ENCODE data around the gene TMEM86B.
"Not testable (repeated sequence)": the region's sequence is repeated elsewhere in the genome, so short reads cannot be mapped to it uniquely, and the experiment has no call there.

Gene TMEM86B

GRCh38 chr19:55241935-55242464 lies 13.4 kb upstream of the TMEM86B start:
- DNase-seq (ENCODE audit: low read depth in 2 of 2): no peak

- DNase-seq (ENCODE audit: low read depth in 2 of 2): no peak
Measured at GRCh38 chr19:55241143-55241934, 12.8 kb upstream of the TMEM86B start.

DNA sequence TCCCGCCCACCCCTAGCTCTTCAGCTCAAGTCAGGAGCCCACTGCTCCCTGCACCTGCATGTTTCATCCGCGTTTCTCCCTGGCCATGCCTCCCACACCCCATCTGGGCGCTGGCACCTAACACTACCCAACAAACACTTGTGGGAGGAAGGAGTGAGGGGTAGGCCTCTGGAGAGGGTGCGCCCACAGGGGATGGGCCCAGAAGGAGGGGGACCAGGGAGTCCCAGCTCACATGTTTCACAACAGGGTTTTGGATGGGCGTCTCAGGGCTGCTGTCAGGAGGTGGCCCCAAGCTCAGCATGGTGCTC lies 12.1 kb upstream of the TMEM86B start:
- no peak for DNase-seq (ENCODE audit: low read depth in 2 of 2)

- DNase-seq (ENCODE audit: low read depth in 2 of 2): no peak
Measured at GRCh38 chr19:55239004-55239403, 10.4 kb upstream of the TMEM86B start.

DNA sequence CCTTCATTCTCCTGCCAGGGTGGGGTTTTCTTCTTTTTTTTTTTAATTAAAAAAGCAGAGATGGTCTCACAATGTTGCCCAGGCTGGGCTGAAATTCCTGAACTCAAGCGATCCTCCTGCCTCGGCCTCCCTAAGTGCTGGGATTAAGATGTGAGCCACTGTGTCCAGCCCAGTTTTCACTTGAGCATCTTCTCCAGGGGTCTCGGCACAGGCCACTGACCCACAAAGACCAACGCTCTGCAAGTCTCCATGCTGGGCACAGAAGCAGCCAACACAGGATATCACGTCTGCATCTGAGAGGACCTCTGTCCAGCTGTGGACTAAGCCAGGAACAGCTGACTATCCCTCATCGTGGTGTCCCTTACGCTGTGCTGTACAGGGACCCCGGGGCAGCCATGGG lies 9.5 kb upstream of the TMEM86B start:
- no peak for DNase-seq (ENCODE audit: low read depth in 2 of 2)

DNA sequence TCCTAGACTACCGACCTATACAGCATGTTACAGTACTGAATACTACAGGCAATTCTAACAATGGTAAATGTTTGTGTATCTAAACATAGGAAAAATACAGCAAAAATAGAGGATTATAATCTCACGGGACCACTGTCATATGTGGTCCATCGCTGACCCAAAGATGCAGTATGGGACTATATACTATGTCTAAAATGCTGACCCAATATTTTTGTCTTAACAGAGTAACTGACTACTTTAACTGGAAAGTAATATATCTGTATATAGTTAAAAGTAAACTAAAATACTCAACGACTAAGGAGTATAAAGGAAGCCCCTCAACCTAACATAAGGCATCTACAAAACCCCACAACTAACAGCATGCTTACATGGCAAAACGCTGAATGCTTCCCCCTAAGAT lies 4.4 kb upstream of the TMEM86B start:
- no peak for DNase-seq (ENCODE audit: low read depth in 2 of 2)

- no peak for DNase-seq (ENCODE audit: low read depth in 2 of 2)
Measured at GRCh38 chr19:55232286-55232602, 3.7 kb upstream of the TMEM86B start.

DNA sequence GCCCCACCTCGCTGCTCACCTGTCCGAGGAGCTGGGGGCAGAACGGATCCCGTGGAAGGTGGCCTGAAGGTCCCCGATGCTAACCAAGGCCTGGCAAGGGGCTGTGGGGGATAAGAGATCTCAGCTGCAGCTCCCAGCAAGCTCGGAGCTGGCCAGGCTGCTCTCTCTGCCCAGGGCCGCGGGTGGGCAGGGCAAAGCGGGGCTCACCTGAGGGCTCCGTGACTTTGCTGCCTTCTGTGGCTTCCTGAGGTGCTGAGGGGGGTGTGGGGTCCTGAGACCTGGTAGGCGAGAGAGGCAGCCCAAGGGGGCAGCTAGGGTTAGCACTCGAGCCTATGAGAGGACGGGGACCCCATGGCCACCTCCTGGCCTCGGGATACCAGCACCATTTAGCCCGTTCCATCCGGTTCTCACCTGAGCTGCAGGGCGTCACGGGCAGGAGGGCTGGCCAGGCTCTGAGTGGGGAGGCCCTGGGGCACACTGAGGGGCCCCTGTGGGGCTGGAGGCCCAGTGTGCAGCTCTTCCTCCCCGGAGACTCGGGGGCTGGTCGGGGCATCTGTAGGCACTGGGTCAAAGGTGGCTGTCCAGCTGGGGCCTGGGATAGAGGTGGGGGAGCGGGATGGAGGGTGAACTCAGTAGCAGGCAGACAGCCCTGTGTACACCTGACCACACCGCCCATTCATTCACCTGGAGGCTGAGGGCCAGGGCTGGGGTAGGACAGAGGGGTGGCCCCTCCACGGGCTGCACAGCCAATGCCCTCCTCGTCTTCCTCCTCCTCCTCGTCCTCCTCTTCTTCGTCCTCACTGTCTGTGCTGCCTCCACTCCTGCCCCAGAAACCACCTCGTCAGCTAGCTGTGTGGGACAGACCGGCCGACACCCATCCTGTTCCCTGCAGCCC lies 3.1 kb upstream of the TMEM86B start:
- no peak for DNase-seq (ENCODE audit: low read depth in 2 of 2)

- no peak for DNase-seq (ENCODE audit: low read depth in 2 of 2)
Measured at GRCh38 chr19:55230780-55231179, 2.2 kb upstream of the TMEM86B start.

DNA sequence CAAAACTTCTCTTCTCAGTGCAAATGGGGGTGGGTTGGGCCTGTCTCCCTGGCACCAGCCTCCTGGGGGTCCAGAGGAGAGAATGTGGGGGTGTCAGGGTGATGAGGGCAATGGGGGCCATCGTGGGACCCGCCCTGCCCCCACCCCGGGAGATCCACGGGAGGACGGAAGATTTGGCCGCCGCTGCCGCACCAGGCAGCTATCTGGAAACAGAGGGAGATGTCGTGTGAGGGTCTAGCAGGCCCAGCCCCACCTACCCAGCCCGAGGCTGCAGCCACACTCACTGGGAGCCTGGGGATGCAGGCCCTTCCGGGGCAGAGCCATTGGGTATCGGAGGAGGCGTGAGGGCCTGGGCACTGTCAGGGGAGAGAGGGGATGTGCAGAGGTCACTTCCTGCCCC lies 1.8 kb upstream of the TMEM86B start:
- no peak for DNase-seq (ENCODE audit: low read depth in 2 of 2)

- no peak for DNase-seq (ENCODE audit: low read depth in 2 of 2)
Measured at GRCh38 chr19:55229789-55230182, 1.2 kb upstream of the TMEM86B start.

DNA sequence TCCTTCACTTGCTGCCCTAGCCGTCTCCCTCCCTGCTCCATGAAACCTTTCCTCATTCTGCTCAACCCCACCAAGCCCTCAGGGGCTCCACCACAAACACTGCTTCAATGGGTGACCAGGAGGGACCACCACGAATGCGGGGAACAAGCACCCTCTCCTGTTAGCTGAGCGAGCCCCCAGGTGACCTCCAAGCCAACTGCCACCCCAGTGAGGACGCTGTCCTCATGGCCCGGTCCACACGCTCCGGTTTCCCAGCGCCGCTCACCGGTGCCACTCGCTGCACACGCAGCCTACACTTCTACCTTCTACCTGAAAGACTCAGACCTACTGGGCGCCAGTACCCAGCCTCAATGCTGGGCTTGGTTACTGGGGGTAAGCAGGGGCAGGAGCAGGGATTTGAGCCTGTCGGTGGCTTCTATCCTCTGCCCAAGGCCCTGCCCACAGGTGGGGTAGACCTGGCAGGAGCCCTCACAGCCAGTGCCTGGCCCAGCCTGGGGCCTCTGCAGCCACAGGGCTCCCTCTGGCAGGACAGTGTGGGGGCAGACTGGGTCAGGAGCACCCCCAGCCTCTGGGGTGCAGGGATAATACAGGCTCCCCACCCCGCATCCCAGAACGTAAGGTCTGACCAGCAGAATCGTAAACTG lies 704 bp upstream of the TMEM86B start:
- no peak for DNase-seq (ENCODE audit: low read depth in 2 of 2)

DNA sequence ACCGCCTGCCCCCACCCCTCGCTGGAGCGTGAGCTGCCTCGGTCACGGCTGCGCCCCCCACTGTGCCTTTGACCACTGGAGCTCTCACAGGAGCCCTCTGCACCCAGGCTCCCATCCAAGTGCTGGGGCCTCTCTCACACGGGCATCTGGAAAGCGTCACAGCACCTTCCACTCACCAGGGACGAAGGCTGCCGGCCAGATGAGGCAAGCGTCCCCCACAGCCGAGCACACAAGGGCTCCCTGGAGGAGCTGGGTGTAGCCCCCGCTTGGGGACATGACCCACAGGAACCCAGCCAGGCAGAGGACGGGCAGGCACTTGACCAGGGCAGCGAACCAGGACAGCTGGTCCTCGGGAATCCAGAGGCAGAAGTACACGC lies 560 bp downstream of the TMEM86B start:
- DNase-seq (ENCODE audit: low read depth in 2 of 2): no peak

- no peak for DNase-seq (ENCODE audit: low read depth in 2 of 2)
Measured at GRCh38 chr19:55227241-55228014, 1.1 kb downstream of the TMEM86B start.

GRCh38 chr19:55226788-55227187 lies 1.8 kb downstream of the TMEM86B start:
- DNase-seq (ENCODE audit: low read depth in 2 of 2): no peak

GRCh38 chr19:55226273-55226672 lies 2.3 kb downstream of the TMEM86B start:
- no peak for DNase-seq (ENCODE audit: low read depth in 2 of 2)

DNA sequence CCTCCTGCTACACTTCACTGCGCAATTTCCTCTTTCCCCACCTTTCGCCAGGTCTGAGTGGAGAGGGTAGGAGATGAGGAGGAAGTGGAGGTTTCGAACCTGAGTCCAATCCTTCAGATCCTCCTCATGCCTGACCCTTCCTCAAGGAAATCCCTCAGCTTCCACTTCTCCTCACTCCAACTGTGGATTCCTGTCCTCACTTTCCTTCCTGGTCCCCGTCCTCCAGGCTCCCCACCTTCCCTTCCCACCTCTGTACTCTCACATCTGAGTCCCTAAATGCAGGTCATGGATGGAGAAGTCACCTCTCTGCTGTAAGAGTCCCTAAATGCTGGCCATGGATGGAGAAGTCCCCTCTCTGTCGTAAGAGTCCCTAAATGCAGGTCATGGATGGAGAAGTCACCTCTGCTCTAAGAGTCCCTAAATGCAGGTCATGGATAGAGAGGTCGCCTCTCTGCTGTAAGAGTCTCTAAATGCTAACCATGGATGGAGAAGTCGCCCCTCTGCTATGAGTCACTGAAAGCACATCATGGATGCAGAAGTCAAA lies 3.1 kb downstream of the TMEM86B start:
- no peak for DNase-seq (ENCODE audit: low read depth in 2 of 2)

DNA sequence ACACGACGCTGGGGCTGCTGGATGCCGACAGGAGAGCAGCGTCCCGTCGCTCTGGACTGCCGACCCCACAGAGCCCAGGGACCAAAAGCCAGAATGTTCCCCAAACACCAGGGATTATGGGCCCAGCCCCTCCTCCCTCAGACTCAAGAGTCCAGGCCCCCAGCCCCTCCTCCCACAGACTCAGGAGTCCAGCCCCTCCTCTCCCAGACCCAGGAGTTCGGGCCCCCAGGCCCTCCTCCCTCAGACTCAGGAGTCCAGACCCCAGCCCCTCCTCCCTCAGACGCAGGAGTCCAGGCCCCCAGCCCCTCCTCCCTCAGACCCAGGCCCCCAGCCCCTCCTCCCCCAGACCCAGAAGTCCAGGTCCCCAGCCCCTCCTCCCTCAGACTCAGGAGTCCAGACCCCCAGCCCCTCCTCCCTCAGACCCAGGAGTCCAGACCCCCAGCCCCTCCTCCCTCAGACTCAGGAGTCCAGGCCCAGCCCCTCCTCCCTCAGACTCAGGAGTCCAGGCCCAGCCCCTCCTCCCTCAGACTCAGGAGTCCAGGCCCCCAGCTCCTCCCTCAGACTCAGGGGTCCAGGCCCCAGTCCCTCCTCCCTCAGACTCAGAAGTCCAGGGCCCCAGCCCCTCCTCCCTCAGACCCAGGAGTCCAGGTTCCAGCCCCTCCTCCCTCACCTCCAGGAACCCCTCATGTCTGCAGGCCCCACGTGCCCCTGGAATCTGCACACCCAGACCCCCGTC lies 3.7 kb downstream of the TMEM86B start:
- not testable (repeated sequence) for DNase-seq (ENCODE audit: low read depth in 2 of 2)

DNA sequence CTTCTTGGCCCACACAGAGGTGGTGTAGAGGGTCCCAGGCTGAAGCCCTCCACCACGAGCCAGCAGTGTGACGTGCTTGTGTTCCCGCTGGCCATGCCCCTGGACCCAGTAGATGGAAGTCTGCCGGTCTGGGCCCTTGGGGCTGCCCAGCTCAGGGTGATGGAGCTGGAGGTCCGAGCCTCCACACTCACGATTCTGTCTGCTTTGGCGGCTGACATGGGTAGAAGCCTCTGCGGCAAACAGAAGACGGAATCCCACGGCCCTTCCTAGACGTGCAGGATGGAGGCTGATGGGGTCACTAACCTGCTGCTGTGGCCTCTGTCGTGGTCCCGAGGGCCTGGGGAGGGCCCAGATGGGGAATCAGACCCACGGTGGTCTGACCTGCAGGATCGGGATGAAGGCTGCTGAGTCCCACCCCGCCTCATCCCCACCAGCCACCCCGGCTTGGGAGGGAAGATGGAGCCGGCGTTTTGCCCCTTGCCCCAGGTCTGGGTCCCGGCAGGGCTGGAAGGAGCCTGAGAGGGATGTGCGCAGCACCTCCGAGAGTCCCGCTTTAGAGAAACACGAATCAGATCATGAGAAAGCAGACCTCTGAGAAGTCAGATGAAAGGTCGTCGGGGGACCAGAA lies 4.4 kb downstream of the TMEM86B start:
- DNase-seq (ENCODE audit: low read depth in 2 of 2): no peak

DNA sequence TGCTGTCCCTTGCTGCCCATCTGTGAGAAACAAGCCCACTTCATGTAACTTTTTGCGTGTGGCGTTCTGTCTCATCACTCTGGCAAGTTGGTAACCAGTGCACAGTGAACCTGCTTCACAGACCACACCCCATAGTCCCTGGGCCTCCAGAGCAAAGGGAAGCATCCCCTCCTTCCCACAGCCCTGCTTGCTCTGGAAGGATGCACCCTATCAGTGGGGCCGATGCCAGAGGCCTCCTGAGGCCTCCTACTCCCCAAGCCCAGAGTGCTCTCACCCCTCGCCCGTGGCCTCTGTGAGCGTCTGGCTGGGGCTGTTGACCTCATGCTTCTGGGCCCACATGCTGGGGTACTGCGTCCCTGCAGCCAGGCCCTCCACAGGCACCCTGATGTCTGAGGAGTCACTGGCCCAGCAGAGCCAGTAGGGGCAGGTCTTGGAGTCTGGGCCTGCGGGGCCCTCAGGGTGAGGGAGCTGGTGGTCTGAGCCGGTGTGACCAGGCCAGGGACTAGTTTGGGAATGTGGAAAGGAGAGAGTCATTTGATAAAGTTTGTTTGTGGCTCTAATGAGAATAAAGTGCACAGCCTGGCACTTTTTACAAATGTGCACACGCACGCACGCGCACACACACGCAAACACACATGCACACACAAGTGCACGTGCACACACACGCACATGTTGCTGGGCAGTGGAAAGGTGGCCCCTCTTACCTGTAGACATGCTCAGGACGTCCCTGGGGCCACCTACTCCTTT lies 5.1 kb downstream of the TMEM86B start:
- DNase-seq (ENCODE audit: low read depth in 2 of 2): no peak
